ENCODE results near the gene AUNIP. TPM values are rescaled to one million over a fixed set of nuclear protein-coding genes. Genes with fewer than 3 reads are reported as not detected.
A peak's percentile ranks its signal among the peaks of the same experiment; 100 is the strongest.

The AUNIP gene, protein sequence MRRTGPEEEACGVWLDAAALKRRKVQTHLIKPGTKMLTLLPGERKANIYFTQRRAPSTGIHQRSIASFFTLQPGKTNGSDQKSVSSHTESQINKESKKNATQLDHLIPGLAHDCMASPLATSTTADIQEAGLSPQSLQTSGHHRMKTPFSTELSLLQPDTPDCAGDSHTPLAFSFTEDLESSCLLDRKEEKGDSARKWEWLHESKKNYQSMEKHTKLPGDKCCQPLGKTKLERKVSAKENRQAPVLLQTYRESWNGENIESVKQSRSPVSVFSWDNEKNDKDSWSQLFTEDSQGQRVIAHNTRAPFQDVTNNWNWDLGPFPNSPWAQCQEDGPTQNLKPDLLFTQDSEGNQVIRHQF
- total RNA-seq (2014; rRNA removed; shearing (Covaris generic)), result 1.6 and 2.2 TPM in 2 replicates
- 2.3 and 3.2 TPM in 2 replicates for polyA plus RNA-seq (2016; fragmentation: Nextera tagmentation; extraction: Ambion mirVana)

- peak within 1 kb of the TSS; percentile 91 for H3K9ac ChIP-seq
- no peaks in the 10 kb centered on the region; the same call in 1 of the 2 replicates for H3K36me3 ChIP-seq (ENCODE audit: low read depth)
- in situ Hi-C loops (cut with MboI), result no loop called here
Observed at GRCh38 chr1:25858906-25859789, at the start of gene AUNIP. TSS of gene AUNIP (minus strand) at chr1:25859457. CDS start at chr1:25859357, 100 bp downstream.

DNA sequence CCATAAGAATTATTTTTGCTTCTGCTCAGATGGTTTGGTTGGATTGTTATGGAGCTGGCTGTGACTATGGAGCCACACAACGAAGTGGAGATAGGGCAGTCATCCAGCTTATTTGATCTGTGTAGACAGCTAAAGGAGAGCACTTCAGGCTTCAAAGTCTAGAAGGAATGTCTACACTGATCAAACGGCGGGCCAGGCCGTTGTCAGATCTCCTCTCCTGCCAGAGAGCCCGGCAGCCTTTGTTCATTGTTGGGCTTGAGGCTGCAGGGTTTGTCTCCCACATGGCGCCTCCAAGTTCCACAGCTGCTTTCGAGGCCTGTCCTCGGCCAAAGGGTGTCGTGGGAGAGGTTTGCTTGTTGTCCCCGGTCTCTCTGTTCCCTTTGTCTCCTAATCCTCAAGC is 49.8 kb upstream of the AUNIP start:
- Histone ChIP-seq H2AFZ (no peak overlapping the region), H3K79me2 (ENCODE audit: insufficient read depth) (peaks cover 8% of the 10 kb centered on the region), H3F3A (ENCODE audit: insufficient read depth) (peaks cover 41% of the 10 kb centered on the region), H3K36me3 (ENCODE audit: low read depth) (no peaks in the 10 kb centered on the region), H3K27me3 (replicated peaks; ENCODE audit: insufficient read depth) (no peaks in the 10 kb centered on the region), H3K4me2 (ENCODE audit: unreplicated experiment) (no peak overlapping the region), H3K9ac (no peak overlapping the region), H4K20me1 (ENCODE audit: insufficient read depth) (no peaks in the 10 kb centered on the region), H3K4me1 (ENCODE audit: insufficient read depth) (peaks cover 22% of the 10 kb centered on the region), H3K4me3 (no peak overlapping the region), H3K27ac (no peak overlapping the region), H3K9me2 (ENCODE audit: insufficient read depth) (no peaks in the 10 kb centered on the region), H3K9me3 (ENCODE audit: low read depth) (no peaks in the 10 kb centered on the region)
- DNase-seq, result no peak
- TF ChIP-seq EZH2phosphoT487 (IDR thresholded peaks at IDR 0.05; ENCODE audit: insufficient read depth, low read depth), result no peak
- TF ChIP-seq EZH2 (IDR thresholded peaks at IDR 0.05; ENCODE audit: insufficient read depth, poor library complexity, severe bottlenecking), result no peak
- WGBS, 2 experiments (ENCODE audit: low coverage in 1 of 2, low lambda C conversion rate in 2 of 2, missing lambda C conversion rate in 2 of 2), result 30 to 33% methylated on average over 10 of the region's 10 CpGs
- in situ Hi-C loops (cut with MboI), result no loop called here

More at GRCh38 chr1:25858906-25859789, at the start of gene AUNIP:
- Histone ChIP-seq H3K79me2 (ENCODE audit: insufficient read depth) (peaks cover 28% of the 10 kb centered on the region; the same call in 1 of the 2 replicates), H3K9me2 (ENCODE audit: insufficient read depth) (no peaks in the 10 kb centered on the region), H4K20me1 (ENCODE audit: insufficient read depth) (no peaks in the 10 kb centered on the region), H2AFZ (peak within 1 kb of the TSS; percentile 96), H3K27ac (peak within 1 kb of the TSS; percentile 87), H3K4me2 (ENCODE audit: unreplicated experiment) (peak within 1 kb of the TSS; percentile 96), H3F3A (ENCODE audit: insufficient read depth) (peaks cover 8% of the 10 kb centered on the region), H3K9me3 (ENCODE audit: low read depth) (no peaks in the 10 kb centered on the region), H3K4me1 (ENCODE audit: insufficient read depth) (no peaks in the 10 kb centered on the region), H3K27me3 (replicated peaks; ENCODE audit: insufficient read depth) (no peaks in the 10 kb centered on the region), H3K4me3 (peak within 1 kb of the TSS; percentile 89)
- TF ChIP-seq EZH2 (IDR thresholded peaks at IDR 0.05; ENCODE audit: insufficient read depth, poor library complexity, severe bottlenecking) (no peak), EZH2phosphoT487 (IDR thresholded peaks at IDR 0.05; ENCODE audit: insufficient read depth, low read depth) (no peak)
- peak; percentile 97 for DNase-seq
- 1 to 2% methylated on average over 53 to 75 of the region's 77 CpGs for WGBS, 2 experiments (ENCODE audit: low coverage in 1 of 2, low lambda C conversion rate in 2 of 2, missing lambda C conversion rate in 2 of 2)

DNA sequence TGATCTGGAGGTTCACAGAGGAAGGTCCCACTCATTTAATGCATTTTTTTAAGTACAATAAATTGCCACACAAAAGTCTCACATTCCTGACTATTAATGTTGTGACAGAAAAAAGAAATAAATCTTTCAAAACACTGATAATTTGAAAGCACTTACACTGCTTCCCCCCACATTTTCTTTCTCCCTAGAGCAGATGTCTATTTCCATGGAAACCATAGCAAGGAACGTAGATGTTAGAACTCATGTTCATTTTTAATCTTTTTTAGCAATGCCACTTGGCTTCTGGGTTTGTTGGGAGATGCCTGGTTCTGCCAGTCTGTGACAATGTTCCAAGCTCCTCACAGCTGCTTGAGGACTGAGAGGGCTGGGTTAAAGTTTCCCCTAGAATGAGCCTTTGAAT is 48.9 kb upstream of the AUNIP start:
- Histone ChIP-seq H3K27ac (no peak overlapping the region), H3K9ac (no peak overlapping the region), H3K36me3 (ENCODE audit: low read depth) (no peaks in the 10 kb centered on the region), H3K4me2 (ENCODE audit: unreplicated experiment) (no peak overlapping the region), H2AFZ (no peak overlapping the region), H3K4me1 (ENCODE audit: insufficient read depth) (peaks cover 25% of the 10 kb centered on the region), H3K9me2 (ENCODE audit: insufficient read depth) (no peaks in the 10 kb centered on the region), H4K20me1 (ENCODE audit: insufficient read depth) (no peaks in the 10 kb centered on the region), H3F3A (ENCODE audit: insufficient read depth) (peaks cover 50% of the 10 kb centered on the region), H3K4me3 (no peak overlapping the region), H3K9me3 (ENCODE audit: low read depth) (no peaks in the 10 kb centered on the region), H3K79me2 (ENCODE audit: insufficient read depth) (peaks cover 17% of the 10 kb centered on the region), H3K27me3 (replicated peaks; ENCODE audit: insufficient read depth) (no peaks in the 10 kb centered on the region)
- TF ChIP-seq EZH2 (IDR thresholded peaks at IDR 0.05; ENCODE audit: insufficient read depth, poor library complexity, severe bottlenecking) (no peak), EZH2phosphoT487 (IDR thresholded peaks at IDR 0.05; ENCODE audit: insufficient read depth, low read depth) (no peak)
- DNase-seq, result no peak
- WGBS, 2 experiments (ENCODE audit: low coverage in 1 of 2, low lambda C conversion rate in 2 of 2, missing lambda C conversion rate in 2 of 2), result 90 to 98% methylated on average over 1 of the region's 1 CpG
- in situ Hi-C loops (cut with MboI), result no loop called here

DNA sequence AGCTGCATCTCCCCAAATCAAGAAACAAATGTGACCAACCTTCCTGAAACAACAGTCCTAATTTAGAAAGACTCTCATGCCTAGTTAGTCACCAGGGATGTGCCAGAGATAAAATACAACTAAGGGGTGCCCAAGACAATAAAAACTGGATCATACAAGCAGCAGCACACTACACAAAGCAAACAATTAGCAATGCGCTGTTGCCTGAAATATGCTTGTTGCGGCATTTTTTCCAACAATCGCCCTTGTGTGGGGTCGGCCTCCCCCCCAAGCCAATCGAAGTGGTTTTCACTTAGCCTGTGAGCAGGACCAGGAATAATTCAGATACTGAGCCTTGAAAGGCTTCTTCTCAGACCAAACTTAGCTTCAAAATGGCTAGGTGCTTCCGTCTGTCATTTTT is 48.3 kb upstream of the AUNIP start:
- H3K27me3 ChIP-seq (replicated peaks; ENCODE audit: insufficient read depth), result no peaks in the 10 kb centered on the region
- H2AFZ ChIP-seq, result no peak overlapping the region
- H3K4me2 ChIP-seq (ENCODE audit: unreplicated experiment), result no peak overlapping the region
- peaks cover 23% of the 10 kb centered on the region for H3K79me2 ChIP-seq (ENCODE audit: insufficient read depth)
- H3K36me3 ChIP-seq (ENCODE audit: low read depth), result no peaks in the 10 kb centered on the region
- WGBS, 2 experiments (ENCODE audit: low coverage in 1 of 2, low lambda C conversion rate in 2 of 2, missing lambda C conversion rate in 2 of 2), result 93% methylated on average over 6 of the region's 6 CpGs
- peaks cover 47% of the 10 kb centered on the region for H3F3A ChIP-seq (ENCODE audit: insufficient read depth)
- TF ChIP-seq EZH2 (IDR thresholded peaks at IDR 0.05; ENCODE audit: insufficient read depth, poor library complexity, severe bottlenecking), result no peak
- TF ChIP-seq EZH2phosphoT487 (IDR thresholded peaks at IDR 0.05; ENCODE audit: insufficient read depth, low read depth), result no peak
- H3K9me3 ChIP-seq (ENCODE audit: low read depth), result no peaks in the 10 kb centered on the region
- H3K4me3 ChIP-seq, result no peak overlapping the region
- in situ Hi-C loops (cut with MboI), result no loop called here
- H3K27ac ChIP-seq, result no peak overlapping the region
- no peaks in the 10 kb centered on the region for H4K20me1 ChIP-seq (ENCODE audit: insufficient read depth)
- no peak for DNase-seq
- H3K4me1 ChIP-seq (ENCODE audit: insufficient read depth), result peaks cover 21% of the 10 kb centered on the region
- H3K9me2 ChIP-seq (ENCODE audit: insufficient read depth), result no peaks in the 10 kb centered on the region
- no peak overlapping the region for H3K9ac ChIP-seq

All from GM23248 (cell line).